Measurements from ENCODE around the gene FABP3.

The FABP3 gene

GRCh38 chr1:31324992-31325391 is 47.9 kb downstream of the FABP3 start:
- Mint-ChIP-seq H3K36me3 (peaks cover 41% of the 10 kb centered on the region), H3K27me3 (no peaks in the 10 kb centered on the region), H3K4me1 (no peaks in the 10 kb centered on the region), H3K27ac (no peak overlapping the region), H3K4me3 (no peak overlapping the region), H3K9me3 (no peaks in the 10 kb centered on the region)
- no peak for ATAC-seq

GRCh38 chr1:31324093-31324492 is 48.8 kb downstream of the FABP3 start:
- Mint-ChIP-seq H3K27me3 (no peaks in the 10 kb centered on the region), H3K4me1 (no peaks in the 10 kb centered on the region), H3K4me3 (no peak overlapping the region), H3K36me3 (peaks cover 44% of the 10 kb centered on the region), H3K9me3 (no peaks in the 10 kb centered on the region), H3K27ac (no peak overlapping the region)
- ATAC-seq: no peak

GRCh38 chr1:31318146-31318545 is 54.7 kb downstream of the FABP3 start:
- H3K4me1 Mint-ChIP-seq: no peaks in the 10 kb centered on the region
- no peaks in the 10 kb centered on the region for H3K9me3 Mint-ChIP-seq
- H3K27ac Mint-ChIP-seq: no peak overlapping the region
- H3K27me3 Mint-ChIP-seq: no peaks in the 10 kb centered on the region
- H3K36me3 Mint-ChIP-seq: peaks cover 72% of the 10 kb centered on the region
- no peak overlapping the region for H3K4me3 Mint-ChIP-seq
- ATAC-seq: no peak

GRCh38 chr1:31315902-31316301 is 57.0 kb downstream of the FABP3 start:
- Mint-ChIP-seq H3K27ac (no peak overlapping the region), H3K36me3 (peaks cover 64% of the 10 kb centered on the region), H3K27me3 (no peaks in the 10 kb centered on the region), H3K4me1 (no peaks in the 10 kb centered on the region), H3K4me3 (no peak overlapping the region), H3K9me3 (no peaks in the 10 kb centered on the region)
- no peak for ATAC-seq

All from stimulated activated memory B cell treated with anti-CD40 and anti-IgM and Interleukin-4, amounts not matched to agents 10 μg/mL and 1 μg/mL and 100 μg/mL, for 72 hours (primary cell).